CD4-positive, alpha-beta T cell (primary cell): ENCODE measurements around the gene SIM2. TPM values are rescaled to one million over a fixed set of nuclear protein-coding genes. Genes with fewer than 3 reads are reported as not detected.

Experiments
- ATAC-seq: fragments of 200-7000 bp; cut with Tn5 transposase; one replicate; pipeline ENCODE4 v1.10.0; 2022; ENCODE audit warnings: mild to moderate bottlenecking; ENCODE audit not compliant: poor library complexity
- CTCF ChIA-PET: fragments of 350-600 bp; sonication (Branson Sonifier 250); formaldehyde crosslinking; loops from one replicate; lab custom pipeline; 2021; ENCODE audit warnings: antibody characterized with exemption, inconsistent platforms; lab: Charles Lee
- POLR2A ChIA-PET: fragments of 350-600 bp; sonication (Branson Sonifier 250); formaldehyde crosslinking; loops from one replicate; lab custom pipeline; 2021; ENCODE audit warnings: antibody characterized with exemption, inconsistent platforms; lab: Charles Lee
- DNase-seq, 14 experiments: peaks; one replicate each; pipeline ENCODE4 v3.0.0-alpha.2; 2013 to 2020; ENCODE audit warnings: mixed read lengths in 2 of 14
- H3K27ac ChIP-seq, 2 donors: one replicate each; pipeline versions ENCODE4 v1.5.1 to v1.7.0; 2013; ENCODE audit warnings: low read length in 2 of 2, low read depth in 1 of 2, mild to moderate bottlenecking in 1 of 2
- H3K27me3 ChIP-seq, 2 experiments: 1 replicate in 1 of 2; 2 replicates in 1 of 2; pipeline versions ENCODE4 v1.6.1 to v1.7.0; 2013; ENCODE audit warnings: low read length in 2 of 2, control low read depth in 1 of 2, mild to moderate bottlenecking in 1 of 2, moderate library complexity in 1 of 2; ENCODE audit not compliant: insufficient read depth in 2 of 2, control insufficient read depth in 1 of 2
- H3K36me3 ChIP-seq: one replicate; pipeline ENCODE4 v1.6.1; 2013; ENCODE audit warnings: low read length, control low read depth; ENCODE audit not compliant: insufficient read depth
- H3K4me1 ChIP-seq: one replicate; pipeline ENCODE4 v1.6.1; 2013; ENCODE audit warnings: low read length, control low read depth; ENCODE audit not compliant: insufficient read depth
- H3K4me3 ChIP-seq: one replicate; pipeline ENCODE4 v1.5.1; 2013; ENCODE audit warnings: mild to moderate bottlenecking, low read length, moderate library complexity
- H3K9me3 ChIP-seq, 2 experiments: 1 replicate in 1 of 2; 2 replicates in 1 of 2; pipeline versions ENCODE4 v1.6.1 to v1.7.0; 2013; ENCODE audit warnings: low read length in 2 of 2, mild to moderate bottlenecking in 2 of 2, control low read depth in 1 of 2, moderate library complexity in 1 of 2; ENCODE audit not compliant: control insufficient read depth in 1 of 2, insufficient read depth in 1 of 2
- H3K27ac Mint-ChIP-seq: one replicate; pipeline ENCODE4 v1.8.0; 2020; ENCODE audit warnings: mixed read lengths
- H3K27me3 Mint-ChIP-seq: one replicate; pipeline ENCODE4 v1.8.0; 2021; ENCODE audit warnings: mixed read lengths
- H3K36me3 Mint-ChIP-seq: one replicate; pipeline ENCODE4 v1.8.0; 2021; ENCODE audit warnings: low read depth, mixed read lengths
- H3K4me1 Mint-ChIP-seq: one replicate; pipeline ENCODE4 v1.8.0; 2021; ENCODE audit warnings: low read depth, mixed read lengths
- H3K4me3 Mint-ChIP-seq: one replicate; pipeline ENCODE4 v1.8.0; 2020; ENCODE audit warnings: mild to moderate bottlenecking, mixed read lengths
- H3K9me3 Mint-ChIP-seq: one replicate; pipeline ENCODE4 v1.8.0; 2020; ENCODE audit warnings: mixed read lengths
- CTCF ChIP-seq: fragments of 200-600 bp; IDR thresholded peaks from one replicate; pipeline ENCODE4 v1.8.0; 2022; ENCODE audit warnings: antibody characterized with exemption, mild to moderate bottlenecking
- intact Hi-C, 2 experiments: fragments of 100-400 bp; cut with DNase I in 1 of 2; cut with micrococcal nuclease in 1 of 2; formaldehyde crosslinking; loops; one replicate each; pipeline versions ENCODE4 v1.15.1 to v1.9.0; 2023 to 2025; cut with DNase I, micrococcal nuclease
- total RNA-seq, 174 experiments: library from RNA in 2 of 174; stranded (reverse) in 2 of 174; gene quantifications; one replicate each; pipeline ENCODE4 v1.2.3 and lab custom pipeline; 2021 to 2026

The SIM2 gene
- total RNA-seq, 2 experiments from 2014 or later, result not detected

DNA sequence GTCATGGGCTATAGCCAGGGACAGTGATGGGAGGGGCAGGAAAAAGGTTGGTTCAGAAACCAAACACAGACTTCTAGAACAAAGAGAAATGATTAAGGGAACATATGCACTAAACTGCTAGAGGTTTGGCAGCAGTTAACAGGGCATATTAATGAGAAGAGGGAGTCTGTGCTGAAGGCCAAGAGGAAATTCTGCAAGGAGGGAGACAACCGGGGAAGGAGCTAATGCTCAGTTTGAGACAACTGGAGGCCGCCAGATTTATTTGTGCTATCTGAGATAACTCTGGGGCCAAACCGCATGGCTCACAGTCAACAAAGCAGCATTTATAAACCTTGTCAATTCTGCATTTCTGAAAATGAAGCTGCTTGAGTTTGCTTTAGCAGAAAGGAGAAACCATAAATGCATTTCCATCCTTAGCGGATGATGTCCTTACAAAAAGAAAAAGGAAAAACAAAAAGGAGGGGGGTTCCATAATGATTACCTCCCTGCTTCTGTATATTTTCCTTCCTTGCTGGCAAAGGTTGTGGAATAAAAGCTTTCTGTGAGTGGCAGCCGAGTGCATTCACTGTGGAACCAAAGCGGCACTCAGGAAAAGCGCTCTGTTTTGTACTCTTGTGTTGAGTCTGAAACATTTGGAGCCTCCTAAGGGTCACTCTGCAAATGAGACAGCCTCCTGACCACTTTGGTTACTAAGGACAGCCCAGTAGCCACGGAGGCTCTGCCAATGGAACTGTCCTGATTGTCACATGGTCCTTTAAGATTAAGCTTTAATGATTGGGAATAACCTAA, 70.3 kb downstream of the SIM2 start:
- H3K27me3 Mint-ChIP-seq, result no peaks in the 10 kb centered on the region
- H3K36me3 Mint-ChIP-seq, result no peaks in the 10 kb centered on the region
- no peak for DNase-seq
- H3K4me1 Mint-ChIP-seq, result no peaks in the 10 kb centered on the region
- ATAC-seq, result no peak
- H3K9me3 Mint-ChIP-seq, result no peaks in the 10 kb centered on the region
- H3K27me3 ChIP-seq, result no peaks in the 10 kb centered on the region
- ChIA-PET POLR2A (no interaction called here), CTCF (no interaction called here)
- H3K9me3 ChIP-seq, result no peaks in the 10 kb centered on the region
- no peak overlapping the region for H3K4me3 ChIP-seq
- H3K27ac Mint-ChIP-seq, result no peak overlapping the region
- H3K36me3 ChIP-seq, result no peaks in the 10 kb centered on the region
- H3K4me1 ChIP-seq, result no peaks in the 10 kb centered on the region
- intact Hi-C loops, result no loop called here
- H3K4me3 Mint-ChIP-seq, result no peak overlapping the region
- no peak overlapping the region for H3K27ac ChIP-seq
- TF ChIP-seq CTCF, result no peak

DNA sequence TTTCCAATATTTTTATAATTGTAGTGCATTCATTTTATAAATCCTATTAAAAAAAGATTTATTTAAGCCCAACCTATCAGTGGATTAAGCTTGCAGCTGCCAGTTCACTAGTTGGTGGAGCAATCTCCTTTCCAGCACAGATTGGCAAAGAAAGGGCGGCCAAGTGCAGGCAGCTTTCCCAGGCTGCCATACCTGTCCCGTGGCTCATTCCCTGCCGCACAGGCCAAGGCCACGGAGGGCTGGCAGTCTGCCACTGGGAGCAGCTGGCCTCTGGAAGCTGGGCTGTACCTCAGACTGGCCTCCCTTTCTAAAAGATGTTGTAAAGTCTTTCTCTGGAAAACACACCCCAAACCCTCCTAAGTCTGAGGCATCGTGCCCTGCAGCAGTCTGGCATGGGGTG, 74.2 kb downstream of the SIM2 start:
- ATAC-seq (no peak), DNase-seq (no peak)
- no peak overlapping the region for H3K4me3 ChIP-seq
- CTCF ChIA-PET, result no interaction called here
- no peak overlapping the region for H3K27ac ChIP-seq
- POLR2A ChIA-PET, result no interaction called here
- Mint-ChIP-seq H3K36me3 (no peaks in the 10 kb centered on the region), H3K27ac (no peak overlapping the region), H3K4me1 (no peaks in the 10 kb centered on the region), H3K4me3 (no peak overlapping the region), H3K9me3 (no peaks in the 10 kb centered on the region), H3K27me3 (no peaks in the 10 kb centered on the region)
- intact Hi-C loops, result no loop called here
- H3K36me3 ChIP-seq, result no peaks in the 10 kb centered on the region
- H3K27me3 ChIP-seq, result no peaks in the 10 kb centered on the region
- no peaks in the 10 kb centered on the region for H3K9me3 ChIP-seq
- no peak for TF ChIP-seq CTCF
- no peaks in the 10 kb centered on the region for H3K4me1 ChIP-seq

GRCh38 chr21:36773995-36774394, 75.1 kb downstream of the SIM2 start:
- no peak overlapping the region for H3K4me3 ChIP-seq
- intact Hi-C loops, result no loop called here
- H3K4me3 Mint-ChIP-seq, result no peak overlapping the region
- CTCF ChIA-PET, result interaction anchor here (1.0 kb wide), 1 partner anchor 13 kb away, joined by 3 read pairs; no protein-coding TSS in a partner anchor
- H3K27me3 ChIP-seq, result no peaks in the 10 kb centered on the region
- H3K36me3 ChIP-seq, result no peaks in the 10 kb centered on the region
- H3K9me3 ChIP-seq, result no peaks in the 10 kb centered on the region
- H3K4me1 Mint-ChIP-seq, result no peaks in the 10 kb centered on the region
- H3K27ac Mint-ChIP-seq, result no peak overlapping the region
- H3K36me3 Mint-ChIP-seq, result no peaks in the 10 kb centered on the region
- TF ChIP-seq CTCF, result no peak
- H3K27me3 Mint-ChIP-seq, result no peaks in the 10 kb centered on the region
- H3K27ac ChIP-seq, result no peak overlapping the region
- H3K4me1 ChIP-seq, result no peaks in the 10 kb centered on the region
- ATAC-seq (no peak), DNase-seq (no peak)
- no peaks in the 10 kb centered on the region for H3K9me3 Mint-ChIP-seq
- POLR2A ChIA-PET, result no interaction called here
